PC-9 (cell line): ENCODE data around the gene ESYT1.

Source experiments
- CTCF ChIP-seq: fragments of 200-600 bp; sonication (generic); conservative IDR thresholded peaks from 2 replicates; pipeline ENCODE4 v1.6.1; 2017; ENCODE audit warnings: mixed run types, antibody characterized with exemption, mild to moderate bottlenecking, moderate library complexity
- EZH2 ChIP-seq: fragments of 200-600 bp; sonication (generic); IDR thresholded peaks from 2 replicates; pipeline ENCODE4 v1.8.0; 2017; ENCODE audit warnings: antibody characterized with exemption, low read depth

- TF ChIP-seq CTCF (no peak), EZH2 (no peak)
These were observed 2.0 kb downstream of the ESYT1 start for GRCh38 chr12:56129942-56130495.
